OCI-M2 (cell line): ENCODE results near the gene POFUT2.

Source experiments
- DNase-seq: peaks from one replicate; lab custom pipeline; 2025; ENCODE audit not compliant: unreplicated experiment; lab: John Stamatoyannopoulos, UW

POFUT2 gene

DNA sequence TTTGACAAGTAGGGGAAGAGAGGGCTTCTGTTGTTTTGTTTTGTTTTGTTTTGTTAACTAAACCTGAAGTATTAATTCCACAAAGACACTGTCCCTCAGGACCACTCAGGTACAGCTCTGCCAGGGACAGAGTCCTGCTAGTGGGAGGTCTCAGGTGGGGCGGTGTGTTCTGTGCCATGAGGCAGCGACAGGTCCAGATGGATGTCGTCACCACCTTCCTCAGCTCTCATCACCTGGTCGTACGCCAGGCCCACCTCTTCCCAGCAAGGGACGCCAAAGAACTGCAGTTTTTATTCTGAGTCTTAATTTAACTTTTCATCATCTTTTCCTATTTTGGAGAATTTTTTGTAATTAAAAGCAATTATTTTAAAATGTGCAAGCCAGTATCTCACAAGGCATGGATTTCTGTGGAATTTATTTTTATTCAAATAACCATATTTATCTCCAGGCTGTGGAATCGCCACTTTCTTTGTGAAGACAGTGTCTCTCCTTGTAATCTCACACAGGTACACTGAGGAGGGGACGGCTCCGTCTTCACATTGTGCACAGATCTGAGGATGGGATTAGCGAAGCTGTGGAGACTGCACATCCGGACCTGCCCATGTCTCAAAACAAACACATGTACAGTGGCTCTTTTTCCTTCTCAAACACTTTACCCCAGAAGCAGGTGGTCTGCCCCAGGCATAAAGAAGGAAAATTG is 62.5 kb downstream of the POFUT2 start:
- DNase-seq, result no peak

- no peak for DNase-seq
These were observed 63.3 kb downstream of the POFUT2 start for GRCh38 chr21:45224189-45224938.

DNA sequence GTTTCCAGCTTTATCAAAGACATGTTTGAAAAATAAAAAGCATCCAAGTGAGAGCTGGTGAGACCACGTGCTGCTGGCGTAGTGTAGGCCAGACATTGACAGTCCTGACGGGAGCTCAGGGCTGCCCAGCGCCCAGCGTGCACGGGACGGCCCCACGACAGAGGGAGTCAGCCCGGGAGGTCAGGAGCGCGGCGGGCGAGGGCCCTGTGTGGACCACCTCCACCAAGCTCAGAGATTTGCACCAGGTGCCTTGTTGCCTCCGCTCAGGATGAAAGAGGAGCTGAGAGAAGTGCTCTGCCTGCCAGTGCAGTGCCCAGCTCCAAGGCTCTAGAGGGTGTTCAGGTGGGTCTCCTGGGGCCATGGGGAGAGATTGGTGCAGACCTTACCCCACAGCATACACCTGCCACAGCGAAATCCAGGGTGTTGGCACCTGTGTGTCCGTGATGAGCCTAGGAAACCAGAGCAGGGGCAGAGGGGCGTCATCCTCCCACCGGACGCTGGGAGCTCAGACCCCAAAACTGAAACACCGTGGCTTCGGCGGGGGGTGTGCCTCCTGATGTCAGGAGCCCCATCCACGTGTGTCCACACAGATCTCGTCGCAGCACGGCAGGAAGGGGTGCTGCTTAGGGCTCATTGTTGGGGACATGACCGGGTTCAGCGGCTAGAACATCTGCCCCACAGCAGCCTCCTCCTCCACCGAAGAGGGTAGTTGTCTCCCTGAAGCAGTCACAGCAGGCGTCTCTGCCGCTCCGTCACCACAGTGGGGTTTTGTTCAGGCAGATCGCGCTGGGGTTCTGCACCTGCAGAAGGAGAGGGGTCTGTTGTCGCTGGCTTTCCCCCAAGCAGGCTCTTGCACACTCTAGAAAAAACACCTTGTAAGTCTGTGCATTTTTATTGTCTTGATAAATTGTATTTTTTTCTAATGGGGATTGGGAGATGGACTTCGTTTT is 64.2 kb downstream of the POFUT2 start:
- DNase-seq, result no peak

DNA sequence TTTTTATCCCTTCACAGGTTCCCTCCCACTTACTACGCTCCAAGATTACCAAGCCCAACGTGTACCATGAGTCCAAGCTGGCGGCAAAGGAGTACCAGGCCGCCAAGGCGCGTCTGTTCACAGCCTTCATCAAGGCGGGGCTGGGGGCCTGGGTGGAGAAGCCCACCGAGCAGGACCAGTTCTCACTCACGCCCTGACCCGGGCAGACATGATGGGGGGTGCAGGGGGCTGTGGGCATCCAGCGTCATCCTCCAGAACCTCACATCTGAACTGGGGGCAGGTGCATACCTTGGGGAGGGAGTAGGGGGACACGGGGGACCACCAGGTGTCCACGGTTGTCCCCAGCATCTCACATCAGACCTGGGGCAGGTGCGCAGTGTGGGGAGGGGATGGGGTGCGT is 65.7 kb downstream of the POFUT2 start:
- no peak for DNase-seq

- DNase-seq, result no peak
These were observed 66.8 kb downstream of the POFUT2 start for GRCh38 chr21:45220714-45221490.

DNA sequence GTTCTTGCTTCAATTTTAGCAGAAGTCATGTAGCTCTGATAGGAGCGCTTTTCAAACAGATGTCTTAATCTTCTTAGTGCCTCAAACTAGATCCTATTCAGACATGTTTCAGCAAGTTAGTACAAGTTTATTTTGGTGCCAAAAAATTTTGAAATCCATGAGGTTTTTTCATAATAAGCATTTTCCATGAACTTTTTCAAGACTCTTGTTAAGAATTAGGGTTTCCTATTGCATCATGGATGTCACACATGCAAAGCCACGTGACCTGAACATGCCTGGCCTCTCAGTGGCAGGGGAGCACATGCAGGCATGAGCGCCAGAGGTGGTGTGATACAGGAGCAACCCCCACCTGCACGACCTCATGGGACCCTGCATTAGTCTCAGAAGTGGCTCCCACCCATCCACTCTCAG is 67.6 kb downstream of the POFUT2 start:
- DNase-seq, result no peak

DNA sequence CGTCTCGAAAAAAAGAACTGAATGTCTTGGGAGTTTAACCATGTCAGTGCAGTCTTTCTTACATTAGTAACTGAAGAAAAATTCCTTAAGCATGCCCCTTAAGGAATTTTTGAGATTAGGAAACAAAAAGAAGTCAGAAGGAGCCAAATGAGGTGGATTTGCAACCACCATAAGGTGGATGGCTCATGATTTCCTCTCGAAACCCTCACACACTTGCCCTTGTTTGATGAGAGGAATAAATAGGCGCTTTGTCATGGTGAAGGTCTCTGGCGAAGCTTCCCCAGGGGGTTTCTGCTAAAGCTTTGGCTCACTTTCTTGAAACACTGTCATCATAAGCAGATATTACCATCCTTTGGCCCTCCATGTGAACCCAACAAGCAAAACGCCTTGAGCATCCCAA is 68.2 kb downstream of the POFUT2 start:
- DNase-seq, result no peak

DNA sequence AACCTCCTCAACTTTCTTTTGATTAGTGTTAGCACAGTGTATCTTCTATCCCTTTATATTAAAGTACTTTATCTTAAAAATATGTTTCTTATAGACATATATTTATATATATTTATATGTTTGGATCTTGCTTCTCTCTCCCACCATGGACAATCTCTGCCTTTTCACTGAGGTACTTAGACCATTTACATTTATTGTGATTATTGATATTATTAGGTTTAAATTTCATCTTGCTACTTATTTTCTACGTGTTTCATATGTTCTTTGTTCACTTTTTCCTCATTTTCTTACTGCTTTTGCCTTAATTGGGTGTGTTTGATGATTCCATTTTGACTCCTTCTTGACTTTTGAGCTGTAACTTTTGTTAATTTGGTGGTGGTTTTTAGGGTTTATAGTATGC is 70.7 kb downstream of the POFUT2 start:
- DNase-seq, result no peak

GRCh38 chr21:45215213-45215612 is 72.5 kb downstream of the POFUT2 start:
- DNase-seq, result no peak
